ENCODE results near the gene ABHD17A. TPM values are rescaled to one million over a fixed set of nuclear protein-coding genes. Genes with fewer than 3 reads are reported as not detected.

Gene ABHD17A
- polyA plus RNA-seq, 3 donors = 69.8 to 96.1 (median 79.0) TPM

DNA sequence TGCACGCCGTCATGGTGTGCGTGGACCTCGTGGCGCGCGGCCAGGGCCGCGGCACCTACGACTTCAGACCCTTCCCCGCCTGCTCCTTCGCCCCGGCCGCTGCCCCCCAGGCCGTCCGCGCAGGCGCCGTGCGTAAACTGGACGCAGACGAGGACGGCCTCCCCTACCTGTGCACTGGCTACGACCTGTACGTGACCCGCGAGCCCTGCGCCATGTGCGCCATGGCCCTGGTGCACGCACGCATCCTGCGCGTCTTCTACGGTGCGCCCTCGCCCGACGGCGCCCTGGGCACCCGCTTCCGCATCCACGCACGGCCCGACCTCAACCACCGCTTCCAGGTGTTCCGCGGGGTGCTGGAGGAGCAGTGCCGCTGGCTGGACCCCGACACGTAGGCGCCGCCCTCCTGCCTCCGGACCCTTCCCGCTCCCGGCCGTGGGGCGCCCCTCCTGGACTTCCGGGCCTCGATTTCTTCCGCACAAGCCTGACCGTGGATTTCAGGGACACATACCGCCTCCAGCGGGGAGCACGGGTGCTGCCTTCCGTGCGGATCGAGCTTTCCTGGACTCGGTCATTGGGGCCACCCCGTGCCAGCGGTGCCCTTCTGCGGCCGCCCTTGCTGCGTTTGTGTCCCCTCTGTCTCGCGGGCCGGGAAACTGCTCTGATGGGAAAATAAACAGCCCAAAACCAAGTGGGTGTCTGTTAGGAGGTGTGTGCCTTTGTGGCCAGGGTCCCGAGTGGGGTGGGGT is 27.6 kb upstream of the ABHD17A start:
- intact Hi-C loops (cut with micrococcal nuclease) = no loop called here
- peaks cover 15 to 33% of the 10 kb centered on the region in 2 donors for H3K36me3 ChIP-seq (replicated peaks in 1 of 2; ENCODE audit: control insufficient read depth in 1 of 2, insufficient read depth in 2 of 2, low read length in 2 of 2)
- no peaks in the 10 kb centered on the region for H3K27me3 ChIP-seq (ENCODE audit: control insufficient read depth in 2 of 2, insufficient read depth in 2 of 2, low read length in 2 of 2)
- no peak overlapping the region for H3K4me2 ChIP-seq (replicated peaks; ENCODE audit: extremely low read depth, low read length, poor library complexity, severe bottlenecking)
- peaks cover 65% of the 10 kb centered on the region for H3K79me2 ChIP-seq (ENCODE audit: insufficient read depth, low read length)
- TF ChIP-seq, protein P1, sequence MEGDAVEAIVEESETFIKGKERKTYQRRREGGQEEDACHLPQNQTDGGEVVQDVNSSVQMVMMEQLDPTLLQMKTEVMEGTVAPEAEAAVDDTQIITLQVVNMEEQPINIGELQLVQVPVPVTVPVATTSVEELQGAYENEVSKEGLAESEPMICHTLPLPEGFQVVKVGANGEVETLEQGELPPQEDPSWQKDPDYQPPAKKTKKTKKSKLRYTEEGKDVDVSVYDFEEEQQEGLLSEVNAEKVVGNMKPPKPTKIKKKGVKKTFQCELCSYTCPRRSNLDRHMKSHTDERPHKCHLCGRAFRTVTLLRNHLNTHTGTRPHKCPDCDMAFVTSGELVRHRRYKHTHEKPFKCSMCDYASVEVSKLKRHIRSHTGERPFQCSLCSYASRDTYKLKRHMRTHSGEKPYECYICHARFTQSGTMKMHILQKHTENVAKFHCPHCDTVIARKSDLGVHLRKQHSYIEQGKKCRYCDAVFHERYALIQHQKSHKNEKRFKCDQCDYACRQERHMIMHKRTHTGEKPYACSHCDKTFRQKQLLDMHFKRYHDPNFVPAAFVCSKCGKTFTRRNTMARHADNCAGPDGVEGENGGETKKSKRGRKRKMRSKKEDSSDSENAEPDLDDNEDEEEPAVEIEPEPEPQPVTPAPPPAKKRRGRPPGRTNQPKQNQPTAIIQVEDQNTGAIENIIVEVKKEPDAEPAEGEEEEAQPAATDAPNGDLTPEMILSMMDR (IDR thresholded peaks at IDR 0.05) = no peak
- H3K27ac ChIP-seq (ENCODE audit: low read depth in 1 of 2, low read length in 2 of 2) = no peak overlapping the region
- Mint-ChIP-seq H3K4me3 (no peak overlapping the region), H3K4me1 (peaks cover 31% of the 10 kb centered on the region), H3K36me3 (peaks cover 9 to 48% of the 10 kb centered on the region in 2 donors), H3K9me3 (peaks cover 0 to 2% (median 0%) of the 10 kb centered on the region in 7 donors), H3K27ac (no peak overlapping the region), H3K27me3 (ENCODE audit: low read depth in 3 of 3) (peaks cover 0 to 2% (median 2%) of the 10 kb centered on the region in 3 donors)
- no peak overlapping the region for H3K4me3 ChIP-seq (replicated peaks in 1 of 3; ENCODE audit: low read depth in 2 of 3, low read length in 3 of 3)
- no peak for DNase-seq
- H3K9me3 ChIP-seq (replicated peaks in 1 of 2; ENCODE audit: control insufficient read depth in 1 of 2, insufficient read depth in 1 of 2, low read length in 2 of 2) = no peaks in the 10 kb centered on the region
- H4K20me1 ChIP-seq (ENCODE audit: insufficient read depth, low read length) = peaks cover 62% of the 10 kb centered on the region
- peaks cover 10 to 20% of the 10 kb centered on the region in 2 donors for H3K4me1 ChIP-seq (ENCODE audit: control insufficient read depth in 1 of 2, insufficient read depth in 2 of 2, low read length in 2 of 2)
- WGBS (ENCODE audit: insufficient coverage) = 96% methylated on average over 73 of the region's 77 CpGs
- no peak overlapping the region for H2AFZ ChIP-seq (ENCODE audit: insufficient read depth, low read depth, low read length, poor library complexity, severe bottlenecking)
- H3K9ac ChIP-seq (ENCODE audit: insufficient read depth, low read length, poor library complexity, severe bottlenecking) = no peak overlapping the region

GRCh38 chr19:1911995-1912394 is 26.7 kb upstream of the ABHD17A start:
- no peak overlapping the region for H3K4me2 ChIP-seq (replicated peaks; ENCODE audit: extremely low read depth, low read length, poor library complexity, severe bottlenecking)
- no peak overlapping the region for H3K4me3 Mint-ChIP-seq
- peaks cover 8 to 43% of the 10 kb centered on the region in 2 donors for H3K36me3 Mint-ChIP-seq
- TF ChIP-seq, protein P1 (IDR thresholded peaks at IDR 0.05) = no peak
- H3K4me1 Mint-ChIP-seq = peaks cover 24% of the 10 kb centered on the region
- no peaks in the 10 kb centered on the region for H3K9me3 ChIP-seq (replicated peaks in 1 of 2; ENCODE audit: control insufficient read depth in 1 of 2, insufficient read depth in 1 of 2, low read length in 2 of 2)
- no peak for DNase-seq
- H3K4me3 ChIP-seq (replicated peaks in 1 of 3; ENCODE audit: low read depth in 2 of 3, low read length in 3 of 3) = no peak overlapping the region
- intact Hi-C loops (cut with micrococcal nuclease) = no loop called here
- no peak overlapping the region for H3K9ac ChIP-seq (ENCODE audit: insufficient read depth, low read length, poor library complexity, severe bottlenecking)
- H3K27me3 ChIP-seq (ENCODE audit: control insufficient read depth in 2 of 2, insufficient read depth in 2 of 2, low read length in 2 of 2) = no peaks in the 10 kb centered on the region
- WGBS (ENCODE audit: insufficient coverage) = 97% methylated on average over 37 of the region's 37 CpGs
- H2AFZ ChIP-seq (ENCODE audit: insufficient read depth, low read depth, low read length, poor library complexity, severe bottlenecking) = no peak overlapping the region
- H3K36me3 ChIP-seq (replicated peaks in 1 of 2; ENCODE audit: control insufficient read depth in 1 of 2, insufficient read depth in 2 of 2, low read length in 2 of 2) = peaks cover 12 to 29% of the 10 kb centered on the region in 2 donors
- no peak overlapping the region for H3K27ac Mint-ChIP-seq
- H3K27me3 Mint-ChIP-seq (ENCODE audit: low read depth in 3 of 3) = peaks cover 0 to 2% (median under 1%) of the 10 kb centered on the region in 3 donors
- peaks cover 71% of the 10 kb centered on the region for H4K20me1 ChIP-seq (ENCODE audit: insufficient read depth, low read length)
- H3K4me1 ChIP-seq (ENCODE audit: control insufficient read depth in 1 of 2, insufficient read depth in 2 of 2, low read length in 2 of 2) = peaks cover 1 to 13% of the 10 kb centered on the region in 2 donors
- no peak overlapping the region for H3K27ac ChIP-seq (ENCODE audit: low read depth in 1 of 2, low read length in 2 of 2)
- H3K9me3 Mint-ChIP-seq = peaks cover 0 to 2% (median 0%) of the 10 kb centered on the region in 7 donors
- peaks cover 74% of the 10 kb centered on the region for H3K79me2 ChIP-seq (ENCODE audit: insufficient read depth, low read length)

All from CD14-positive monocyte (primary cell).